Measurements from ENCODE around the gene RAD9B. TPM values are rescaled to one million over a fixed set of nuclear protein-coding genes. Genes with fewer than 3 reads are reported as not detected.
A peak's percentile ranks its signal among the peaks of the same experiment; 100 is the strongest.

The RAD9B gene
- total RNA-seq, 4 donors from 2014 or later, result 0.31 to 0.60 TPM; not detected in 2

DNA sequence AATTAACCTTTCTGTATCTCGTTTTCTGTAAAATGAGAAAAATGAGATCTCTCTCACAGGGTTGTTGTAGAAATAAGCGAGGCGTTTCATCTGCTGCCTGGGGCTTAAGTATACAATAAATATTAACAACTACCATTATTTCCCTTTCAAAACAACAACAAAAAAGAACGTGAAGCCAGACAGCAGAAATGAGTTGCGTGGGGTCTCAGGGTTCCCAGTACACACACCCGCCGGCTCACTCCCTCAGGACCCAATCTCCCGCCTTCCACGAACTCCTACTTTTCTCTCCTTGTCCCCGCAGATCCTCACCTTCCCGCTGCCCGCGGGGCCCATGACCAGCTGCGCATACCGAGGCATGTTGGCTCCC, 34.3 kb upstream of the RAD9B start:
- DNase-seq (ENCODE audit: low spot score) (no peak), ATAC-seq (ENCODE audit: low FRiP score) (no peak)
- no peak for TF ChIP-seq CTCF (IDR thresholded peaks at IDR 0.05)

GRCh38 chr12:110468214-110469048, 33.7 kb upstream of the RAD9B start, which contains the start of the genes FAM216A and GPN3:
Gene FAM216A, plus strand, starts transcription at chr12:110468845. Its CDS starts 31 bp downstream, at chr12:110468876.
Gene GPN3, minus strand, starts transcription at chr12:110468257. Its CDS starts 54 bp downstream, at chr12:110468203.
- ATAC-seq (ENCODE audit: low FRiP score) (peak; percentile 97), DNase-seq (ENCODE audit: low spot score) (peak; percentile 90)
- TF ChIP-seq CTCF (IDR thresholded peaks at IDR 0.05), result no peak

DNA sequence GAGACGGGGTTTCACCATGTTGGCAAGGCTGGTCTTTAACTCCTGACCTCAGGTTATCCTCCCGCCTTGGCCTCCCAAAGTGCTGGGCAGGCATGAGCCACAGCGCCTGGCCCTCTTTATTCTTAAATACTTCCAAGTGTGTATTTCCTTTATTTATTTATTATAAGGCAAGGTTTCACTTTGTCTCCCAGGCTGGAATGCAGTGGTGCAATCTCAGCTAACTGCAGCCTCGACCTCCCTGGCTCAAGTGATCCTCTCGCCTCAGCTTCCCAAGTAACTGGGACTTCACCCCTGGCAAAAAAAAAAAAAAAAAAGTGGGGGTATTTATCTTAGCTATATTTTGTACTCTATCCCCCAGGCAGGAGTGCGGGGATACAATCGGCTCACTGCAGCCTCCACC, 26.7 kb upstream of the RAD9B start:
- TF ChIP-seq CTCF (IDR thresholded peaks at IDR 0.05), result no peak
- ATAC-seq (ENCODE audit: low FRiP score) (no peak), DNase-seq (ENCODE audit: low spot score) (no peak)

DNA sequence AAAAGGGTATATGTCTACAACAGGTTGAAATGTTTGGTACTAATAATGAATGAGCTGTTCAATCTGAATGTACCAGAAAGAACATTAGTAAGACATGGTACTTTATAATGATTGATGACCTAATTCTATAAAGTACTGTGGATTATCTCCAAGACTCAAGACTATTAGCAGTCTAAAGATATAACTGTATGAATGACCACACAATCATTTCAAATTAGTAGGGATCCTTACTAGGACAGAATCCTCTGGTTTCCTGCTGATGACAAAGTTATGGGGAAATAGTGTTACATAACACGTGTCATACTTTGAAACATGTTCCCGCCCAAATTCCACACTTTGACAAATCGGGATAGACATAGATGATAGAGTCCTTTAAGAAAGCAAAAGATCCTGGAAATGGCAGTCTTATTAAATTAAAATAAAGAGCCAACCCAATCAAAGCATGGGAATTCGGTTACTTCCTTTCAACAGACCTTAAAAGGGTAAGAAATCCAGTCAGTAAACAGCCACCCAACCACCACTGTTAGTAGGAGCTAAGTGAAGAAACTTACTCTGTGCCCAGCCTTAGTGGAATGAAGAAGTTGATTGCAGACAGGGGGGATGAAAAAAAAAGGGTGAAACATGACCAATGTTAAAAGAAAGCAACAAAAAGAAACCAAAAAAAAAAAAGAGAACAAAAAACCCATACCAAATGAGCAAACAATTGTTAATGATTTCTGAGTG, 3.0 kb upstream of the RAD9B start:
- TF ChIP-seq CTCF (IDR thresholded peaks at IDR 0.05), result no peak
- no peak for DNase-seq (ENCODE audit: low spot score)
- no peak for ATAC-seq (ENCODE audit: low FRiP score)

GRCh38 chr12:110501399-110501751, 756 bp upstream of the RAD9B start:
- ATAC-seq (ENCODE audit: low FRiP score) (peak; percentile 72), DNase-seq (ENCODE audit: low spot score) (no peak)
- no peak for TF ChIP-seq CTCF (IDR thresholded peaks at IDR 0.05)

- TF ChIP-seq CTCF (IDR thresholded peaks at IDR 0.05), result no peak
- ATAC-seq (ENCODE audit: low FRiP score) (no peak), DNase-seq (ENCODE audit: low spot score) (no peak)
Observed at GRCh38 chr12:110503432-110503831, 1.3 kb downstream of the RAD9B start.
